GM18520 (cell line): Measurements from ENCODE around the gene CADPS.

Source experiments
- ATAC-seq: cut with Tn5 transposase; IDR thresholded peaks from one replicate; pipeline ENCODE4 v1.9.1; 2021; ENCODE audit not compliant: unreplicated experiment

Gene CADPS

DNA sequence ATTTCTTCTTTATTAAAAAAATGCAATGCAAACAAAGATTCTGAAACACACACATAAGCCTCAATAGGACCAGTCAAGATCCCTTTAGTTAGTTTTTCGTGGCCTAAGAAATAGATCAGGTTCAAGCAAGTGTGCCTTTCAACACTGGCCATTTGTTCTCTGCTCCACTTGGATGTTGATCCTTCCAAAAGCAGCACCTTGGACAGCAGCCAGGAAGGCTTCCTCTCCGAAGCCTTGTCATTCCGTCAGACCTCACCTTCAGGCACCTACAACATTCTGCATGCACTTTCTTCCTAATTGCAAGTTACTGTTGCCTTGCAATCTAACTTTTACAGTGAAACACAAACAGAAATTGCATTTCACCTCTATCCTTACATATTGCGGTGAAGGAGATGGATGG, 346.0 kb downstream of the CADPS start:
- ATAC-seq = no peak

DNA sequence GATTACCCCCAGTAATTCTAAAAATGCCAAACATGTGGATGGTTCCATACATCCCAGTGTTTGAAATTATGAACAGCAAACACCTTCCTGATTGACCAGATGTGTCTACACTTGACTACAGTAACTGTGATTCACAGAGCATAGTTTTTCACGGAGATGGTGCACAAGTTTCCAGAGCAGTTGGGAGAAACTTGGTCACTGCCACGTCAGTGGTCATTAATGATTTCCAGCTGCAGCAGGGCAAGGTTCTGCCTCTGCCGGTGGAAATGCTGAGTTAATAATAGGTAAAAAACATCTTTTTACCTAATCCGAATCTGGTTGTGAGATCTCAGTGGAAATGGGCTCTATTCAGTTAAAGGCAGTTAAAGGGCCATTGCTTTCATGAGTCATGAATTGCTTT, 347.7 kb downstream of the CADPS start:
- ATAC-seq = no peak

DNA sequence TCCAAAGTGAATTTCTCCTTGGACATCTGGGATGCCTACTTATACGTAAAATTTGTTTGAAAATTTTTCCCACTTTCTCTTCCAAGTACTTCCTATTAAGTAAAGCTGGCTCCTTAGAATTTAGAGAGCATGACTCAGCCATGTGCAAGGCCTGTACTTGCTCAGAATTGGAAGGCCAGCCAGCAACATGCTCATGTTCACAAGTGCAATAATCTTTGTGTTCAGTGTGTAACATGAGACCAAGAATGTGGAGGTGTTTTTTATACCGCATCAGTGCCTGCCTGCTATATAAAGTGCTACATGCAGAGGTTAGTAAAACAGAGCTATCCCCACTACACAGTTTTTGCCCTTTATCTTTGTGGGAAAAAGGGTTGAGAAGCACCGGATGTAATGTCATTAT, 349.9 kb downstream of the CADPS start:
- ATAC-seq = no peak

DNA sequence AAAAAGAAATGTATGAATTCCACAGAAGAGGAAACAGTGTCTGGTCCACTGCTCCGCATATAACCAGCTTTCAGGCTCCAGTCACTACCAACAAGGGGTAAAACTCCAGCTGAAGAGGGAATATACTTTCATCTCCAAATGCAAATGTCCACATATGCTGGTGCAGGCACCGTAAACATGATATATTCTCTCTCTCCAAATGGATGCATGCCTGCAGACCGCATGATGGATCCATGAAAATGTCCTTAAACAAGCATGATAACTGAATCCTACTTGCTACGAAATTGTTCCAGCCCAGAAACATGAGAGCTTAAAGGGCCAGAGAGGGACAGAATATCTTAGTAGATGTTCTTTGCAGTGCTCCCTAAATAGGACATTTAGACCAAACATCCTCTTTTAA, 351.5 kb downstream of the CADPS start:
- ATAC-seq = no peak

DNA sequence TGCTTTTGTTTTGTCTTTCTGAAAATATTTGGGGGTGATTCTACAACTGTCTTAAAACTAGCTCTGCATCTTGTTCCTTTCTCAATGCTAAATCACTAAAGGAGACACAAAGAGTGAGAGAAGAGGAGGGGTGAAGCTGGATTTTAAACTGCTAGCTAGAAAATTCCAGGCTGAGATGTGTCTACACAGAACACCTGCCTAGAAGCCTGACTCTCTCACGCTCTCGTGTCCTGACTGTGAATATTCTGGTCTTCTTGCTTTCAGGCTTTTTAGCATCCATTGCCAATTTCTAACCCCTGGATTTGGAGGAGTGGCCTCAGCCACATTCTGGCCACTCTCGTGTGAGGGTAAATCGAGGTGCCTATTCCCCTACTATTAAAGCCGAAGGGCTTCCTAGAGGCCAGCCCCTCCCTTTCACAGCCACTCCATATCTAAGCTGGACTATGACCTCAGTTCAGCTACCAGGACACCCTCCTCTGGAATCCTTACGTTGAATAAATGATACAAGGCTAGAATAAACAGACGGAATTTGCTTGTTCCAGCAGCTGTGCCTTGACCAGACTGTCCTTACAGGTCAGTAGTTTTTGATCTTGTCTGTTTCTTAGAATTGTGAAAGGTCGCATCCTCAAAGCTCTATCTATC, 353.6 kb downstream of the CADPS start:
- no peak for ATAC-seq

DNA sequence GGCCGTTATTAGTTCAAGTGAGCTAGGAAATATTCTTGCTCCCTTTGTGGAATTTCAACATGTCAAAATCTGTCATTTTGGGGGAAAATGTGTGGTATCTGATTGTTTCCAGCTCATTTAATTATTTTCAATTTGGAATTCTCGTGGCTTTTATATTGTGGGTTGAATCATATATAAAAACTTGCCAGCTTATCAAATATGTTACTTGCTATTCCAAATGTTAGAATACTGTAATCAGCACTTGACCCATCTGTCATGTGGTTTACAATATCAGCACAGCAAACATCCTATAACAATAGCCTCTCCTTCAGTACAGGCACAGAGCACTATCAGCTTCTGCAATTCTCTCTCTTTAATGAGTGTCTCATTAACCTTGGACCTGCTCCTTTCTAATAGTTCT, 371.7 kb downstream of the CADPS start:
- no peak for ATAC-seq

DNA sequence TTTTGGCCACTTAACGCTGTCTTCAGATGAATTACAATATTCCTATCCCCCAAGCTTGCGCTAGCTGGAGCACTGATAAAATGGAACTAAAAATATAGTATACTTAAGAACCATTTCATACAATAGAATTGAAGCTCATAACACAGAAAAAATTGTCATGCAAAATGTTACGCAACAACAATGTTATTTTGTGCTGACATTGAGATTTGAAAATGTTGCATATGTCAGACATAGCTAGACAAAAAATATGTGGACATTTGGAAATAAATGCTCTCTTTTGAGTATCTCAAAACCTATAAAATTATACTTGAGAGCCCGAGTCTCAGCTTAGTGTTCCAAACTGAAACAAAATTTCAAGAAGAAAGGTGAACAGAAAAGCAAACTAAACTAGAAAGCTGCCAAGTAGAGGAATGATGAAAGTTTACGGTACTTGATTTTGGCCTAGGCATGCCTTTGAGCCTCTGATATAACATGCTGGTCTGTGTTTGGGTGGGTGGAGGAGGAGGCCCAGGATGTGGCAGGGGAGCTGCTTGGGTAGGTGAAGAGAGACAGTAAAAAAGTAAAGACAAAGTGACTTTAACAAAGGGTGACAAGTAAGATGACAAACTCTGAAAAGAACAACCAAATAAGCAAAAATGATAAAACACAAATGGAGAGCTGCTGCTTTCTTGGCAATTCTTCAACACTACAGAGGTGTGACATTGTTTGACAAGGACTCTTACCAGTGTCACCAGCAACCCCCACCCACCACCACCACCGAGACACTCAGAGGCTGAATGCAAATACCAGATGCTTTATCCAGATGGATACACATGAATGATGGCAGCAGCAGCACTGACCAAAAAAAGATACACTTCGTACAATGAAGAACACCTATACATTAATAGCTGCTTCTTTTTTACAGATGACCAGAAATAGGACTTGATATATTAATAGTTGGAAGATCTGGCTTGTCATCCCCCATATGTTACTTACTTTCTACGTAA, 372.6 kb downstream of the CADPS start:
- no peak for ATAC-seq

DNA sequence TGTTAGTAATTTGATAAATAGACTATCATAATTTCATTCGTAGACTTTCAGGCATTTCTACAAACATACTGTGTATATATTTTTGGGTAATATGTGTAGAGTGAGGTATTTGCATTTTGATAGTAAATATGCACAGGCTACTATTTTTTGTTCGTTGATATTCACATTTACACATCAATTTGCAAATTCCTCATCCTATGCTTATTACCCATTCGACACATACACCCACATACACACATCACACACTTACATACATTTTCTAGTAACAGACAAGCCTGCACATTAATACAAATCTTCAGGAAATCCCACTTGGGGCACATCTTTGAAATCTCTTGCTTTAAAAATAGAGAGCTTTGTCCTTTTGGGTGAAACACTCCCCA, 373.9 kb downstream of the CADPS start:
- ATAC-seq = no peak

DNA sequence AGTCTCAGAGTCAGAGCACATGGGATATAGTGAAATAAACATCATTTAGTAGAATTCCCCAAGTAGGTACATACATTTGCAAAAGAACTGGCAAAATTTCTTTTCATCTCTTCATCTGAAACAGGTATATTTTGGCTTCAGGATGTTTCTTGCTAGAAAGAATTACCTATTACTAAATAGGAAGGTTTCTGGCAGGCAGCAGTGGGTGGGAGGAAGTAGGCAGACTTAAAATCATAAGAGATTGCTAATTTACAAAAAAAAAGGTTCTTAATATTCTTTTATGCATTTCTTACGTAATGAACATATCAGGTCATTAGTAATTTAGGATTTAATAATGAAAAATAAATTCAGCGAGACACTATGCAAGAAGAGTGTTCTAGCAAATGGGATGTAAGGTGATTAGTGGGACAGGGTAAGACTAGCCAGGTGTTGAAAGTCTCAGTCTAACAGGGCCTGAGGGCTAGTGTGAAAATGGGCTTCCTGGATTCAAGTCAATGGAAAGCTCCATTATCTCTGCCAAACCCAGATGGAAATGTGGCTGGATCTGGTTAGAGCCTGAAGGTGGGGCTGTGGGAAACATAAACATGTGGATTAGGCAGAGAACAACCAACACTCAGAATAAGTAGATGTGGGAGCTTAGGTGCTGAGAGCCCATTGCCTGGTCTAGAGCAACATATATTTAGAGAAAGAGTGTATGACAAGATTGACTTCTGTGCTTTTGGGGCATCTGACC, 374.5 kb downstream of the CADPS start:
- ATAC-seq = no peak

DNA sequence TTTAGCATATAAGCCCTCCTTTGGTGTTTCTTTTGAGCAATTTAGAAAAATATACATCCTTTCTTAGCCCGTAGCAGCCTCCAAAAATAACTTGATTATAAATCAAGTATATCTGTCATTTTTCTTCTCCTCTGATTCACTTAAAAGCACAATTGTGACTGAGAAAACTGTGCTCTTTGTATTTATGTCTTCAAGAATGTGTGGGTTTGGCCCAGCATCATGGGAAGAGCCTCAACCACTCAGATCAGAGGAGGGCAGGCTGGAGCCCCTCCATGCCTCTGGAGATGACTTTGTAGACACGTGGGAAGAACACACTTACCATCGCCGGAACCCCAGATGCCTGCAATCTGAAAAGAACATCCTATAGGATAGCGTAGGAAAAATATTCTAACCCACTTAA, 378.1 kb downstream of the CADPS start:
- no peak for ATAC-seq

DNA sequence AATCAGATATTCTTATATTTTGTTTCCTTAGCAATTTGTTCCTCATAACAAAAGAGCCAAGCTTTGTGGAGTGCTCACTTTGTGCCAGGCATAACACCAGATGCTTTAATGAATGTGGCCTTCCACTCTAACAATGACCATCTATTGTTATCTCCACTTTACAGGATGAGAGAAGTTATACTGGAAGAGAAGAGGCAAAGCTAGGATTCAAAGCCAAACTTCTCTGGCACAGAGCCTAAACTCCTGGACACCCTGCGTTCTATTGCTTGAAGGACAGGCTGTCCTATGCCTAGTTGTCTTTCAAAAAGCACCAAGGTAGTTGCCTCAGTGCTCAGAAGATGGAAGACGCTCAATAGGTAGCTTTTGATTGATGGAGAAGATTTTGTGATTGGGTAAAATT, 378.7 kb downstream of the CADPS start:
- no peak for ATAC-seq

DNA sequence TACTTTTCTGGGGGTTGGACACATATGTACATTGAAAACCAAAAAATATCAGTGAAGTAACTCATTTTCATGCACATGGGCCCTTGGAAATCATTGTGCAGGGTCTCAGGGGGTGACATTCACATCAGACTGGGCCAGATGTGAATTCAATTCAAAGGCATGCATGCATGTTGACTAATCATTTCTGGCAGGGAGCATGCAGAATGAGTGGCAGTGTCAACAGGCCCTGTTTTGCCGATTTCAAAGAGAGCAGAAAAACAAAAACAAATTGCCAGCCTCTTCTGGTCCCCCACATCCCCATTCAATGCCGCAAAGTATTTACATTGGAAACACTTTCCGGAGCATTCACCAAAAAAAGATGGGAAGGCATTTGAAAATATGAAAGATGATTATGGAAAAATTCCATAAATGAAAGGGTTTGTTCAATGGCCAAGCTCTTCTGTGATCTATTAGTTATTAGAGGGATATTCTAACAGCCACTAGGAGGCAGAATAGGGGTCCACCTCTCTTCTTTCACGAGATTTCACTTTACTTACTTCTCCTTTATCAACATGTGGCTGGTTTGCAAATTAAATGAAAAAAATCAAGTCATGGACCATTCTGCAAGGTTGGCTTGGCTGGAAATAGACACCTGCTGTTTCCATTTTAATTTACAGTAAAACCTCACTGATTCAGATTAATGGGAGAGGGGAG, 382.0 kb downstream of the CADPS start:
- ATAC-seq = no peak

DNA sequence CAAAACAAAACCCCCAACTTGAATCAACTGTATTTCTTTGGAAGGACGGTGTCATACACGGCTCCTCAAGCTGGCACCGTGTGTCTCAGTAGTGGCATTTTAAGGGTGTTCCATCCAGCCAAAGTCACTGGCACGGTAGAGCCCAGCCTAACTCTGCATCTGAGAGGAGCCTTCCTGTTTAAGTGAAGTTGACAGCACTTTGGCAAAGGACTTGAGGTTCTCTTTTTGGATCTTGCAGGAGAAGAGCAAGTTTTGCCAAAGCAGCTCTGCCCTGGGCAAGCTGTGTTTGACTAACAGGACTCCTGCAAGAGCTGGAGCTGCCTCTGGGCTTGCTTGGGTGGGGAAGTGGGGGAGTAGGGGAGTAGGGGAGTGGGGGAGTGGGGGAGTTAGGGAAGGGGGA, 392.3 kb downstream of the CADPS start:
- no peak for ATAC-seq

DNA sequence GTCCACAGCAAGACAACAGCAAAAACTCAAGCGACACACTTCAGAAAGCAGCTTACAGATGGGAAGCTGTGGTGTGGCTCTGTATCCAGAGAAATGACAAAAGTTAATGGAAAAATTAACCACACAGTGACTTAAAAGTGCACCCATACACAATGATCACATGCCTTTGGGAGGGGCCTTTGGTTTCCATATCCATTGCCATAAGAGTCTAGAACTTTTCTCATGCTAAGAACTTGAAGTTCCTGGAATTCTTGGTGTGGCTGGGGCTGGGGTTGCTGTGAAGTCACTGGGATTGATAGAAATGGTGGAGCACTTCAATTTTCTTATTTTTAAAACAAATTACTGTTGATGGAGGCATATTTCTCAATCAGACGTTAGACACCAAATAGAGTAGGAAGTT, 393.3 kb downstream of the CADPS start:
- no peak for ATAC-seq

DNA sequence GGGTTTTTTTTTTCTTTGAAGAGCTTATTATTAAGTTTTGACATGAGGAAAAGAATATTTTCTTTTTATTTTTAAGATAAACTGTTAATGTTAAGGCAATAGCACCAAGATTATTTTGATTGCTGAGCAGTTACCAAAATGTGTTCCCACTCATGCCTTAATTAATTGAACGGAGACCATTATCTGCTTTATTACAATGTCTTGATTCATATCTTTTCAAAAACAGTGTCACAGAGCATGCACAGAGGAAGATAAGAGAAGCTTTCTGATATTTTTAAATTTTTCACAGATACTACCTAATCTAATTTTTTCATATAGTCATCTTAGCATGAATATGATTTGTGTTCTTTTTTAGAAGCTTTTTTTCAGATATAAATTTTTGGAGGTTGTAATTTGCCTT, 395.2 kb downstream of the CADPS start:
- no peak for ATAC-seq

DNA sequence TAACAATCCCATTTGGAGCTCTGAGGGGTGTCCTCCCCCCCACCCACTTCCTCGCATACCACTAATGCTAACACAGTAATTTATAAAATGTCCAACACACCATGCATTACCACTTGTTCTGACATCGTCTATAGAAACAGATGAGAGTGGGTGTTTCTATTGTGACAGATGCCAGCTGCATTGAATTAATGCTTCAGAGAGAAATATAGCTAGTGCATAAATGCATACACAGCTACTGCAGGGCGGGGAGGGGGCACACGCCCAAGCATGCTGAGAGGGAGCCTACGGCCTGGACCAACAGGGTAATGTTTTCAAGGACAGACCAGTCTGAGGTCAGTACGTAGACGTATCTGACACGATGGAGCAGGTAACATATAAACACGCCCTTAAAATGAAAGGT, 395.9 kb downstream of the CADPS start:
- no peak for ATAC-seq

DNA sequence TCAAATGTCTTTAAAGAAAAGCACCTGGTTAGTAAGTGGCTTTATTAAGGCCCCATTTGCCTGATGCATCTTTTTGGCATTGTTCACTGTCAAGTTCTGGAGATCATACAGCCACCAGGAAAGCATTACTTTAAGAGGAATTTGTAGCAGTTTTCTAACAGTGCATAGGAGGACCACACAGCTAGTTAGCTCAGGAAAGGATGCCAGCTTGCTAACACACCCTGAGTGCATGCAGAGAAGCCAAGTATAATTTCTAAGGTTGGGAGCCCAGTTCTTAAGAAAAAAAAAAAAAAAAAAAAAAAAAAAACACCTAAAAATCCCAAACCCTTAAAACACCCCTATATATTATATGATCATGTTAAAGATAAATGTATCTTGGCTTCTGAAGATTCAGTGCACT, 399.9 kb downstream of the CADPS start:
- ATAC-seq = no peak

DNA sequence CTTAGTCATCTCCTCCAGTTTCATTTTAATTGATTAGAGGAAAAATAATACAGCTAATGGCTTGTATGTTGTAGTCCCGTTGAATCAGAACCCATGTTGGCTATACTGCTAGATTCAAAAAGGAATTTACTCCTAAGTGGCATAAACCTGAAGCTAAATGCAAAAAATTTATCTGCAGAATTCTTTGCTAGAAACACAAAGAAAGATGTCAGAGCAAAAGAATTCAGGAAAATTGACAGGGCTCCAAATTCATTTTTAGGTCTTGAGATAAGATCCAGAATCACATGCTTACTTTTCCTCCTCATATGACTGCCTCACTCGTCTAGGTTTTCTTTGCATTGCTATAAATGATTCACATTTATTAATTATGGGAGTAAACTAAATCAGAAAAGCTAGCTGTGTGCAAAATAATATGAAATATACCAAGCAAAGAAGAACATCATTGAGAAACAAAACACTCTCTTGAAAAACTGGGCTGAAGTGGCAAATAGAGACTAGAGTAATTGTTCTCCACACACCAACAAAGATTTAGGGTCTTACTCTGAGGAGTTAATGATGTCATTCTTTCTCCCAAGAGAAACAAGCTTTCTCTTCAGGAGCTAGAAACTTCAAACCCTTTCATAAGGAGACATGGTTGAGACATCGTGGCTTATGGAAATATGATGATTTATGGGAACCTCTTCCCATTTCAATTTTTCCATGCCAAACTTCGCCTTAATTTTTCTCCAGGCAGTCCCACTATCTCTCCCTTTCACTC, 407.1 kb downstream of the CADPS start:
- ATAC-seq = no peak

DNA sequence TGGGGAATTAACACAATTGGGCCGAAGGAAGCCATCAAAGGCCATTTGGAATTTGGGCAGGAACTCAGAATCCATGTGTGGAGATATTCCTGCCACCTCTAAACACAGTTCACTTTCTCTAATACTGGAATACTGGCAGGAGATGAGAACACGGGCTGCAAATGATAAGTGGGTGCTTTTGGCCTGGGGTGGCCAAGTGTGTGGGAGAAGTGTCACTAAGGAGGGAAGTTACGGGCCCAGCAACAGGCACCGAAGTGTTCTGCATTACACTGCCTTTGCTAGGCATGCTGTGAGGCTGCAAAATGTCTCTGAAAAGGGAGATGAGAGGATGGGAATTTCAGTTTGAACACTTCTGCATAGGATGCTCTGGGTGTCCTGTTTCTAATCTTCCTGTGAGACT, 412.4 kb downstream of the CADPS start:
- no peak for ATAC-seq

DNA sequence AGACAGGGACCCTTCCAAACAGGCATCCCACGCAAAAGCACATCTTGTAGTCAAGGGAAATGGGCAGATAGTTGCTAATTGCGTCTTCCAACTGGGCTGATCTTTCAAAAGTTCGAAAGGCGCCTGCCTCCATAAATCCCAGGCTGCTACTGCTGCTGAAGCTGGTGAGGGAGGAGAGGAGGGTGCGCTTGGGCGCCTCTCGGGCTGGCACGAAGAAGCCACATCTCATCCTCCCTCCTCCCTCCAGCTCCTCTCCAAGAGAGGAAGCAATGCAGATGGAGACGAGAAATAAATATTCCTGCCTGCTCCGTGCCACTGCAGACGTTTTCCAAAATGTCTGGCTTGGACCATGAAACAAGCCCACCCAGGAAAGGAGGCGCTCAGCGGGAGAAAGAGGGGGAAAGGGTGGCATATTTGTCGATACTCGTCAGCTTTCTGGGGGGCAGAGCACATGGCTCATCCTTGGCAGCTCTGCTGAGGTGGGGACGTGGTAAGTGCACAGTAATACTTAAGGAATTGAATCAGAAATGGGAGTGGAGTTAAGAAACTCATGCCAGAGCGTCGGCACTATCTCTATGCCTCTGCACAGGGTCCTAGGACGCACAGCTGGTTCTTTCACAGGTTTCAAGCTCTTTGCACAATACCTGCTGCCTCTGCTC, 413.0 kb downstream of the CADPS start:
- no peak for ATAC-seq
